ENCODE results near the gene C3AR1. TPM values are rescaled to one million over a fixed set of nuclear protein-coding genes. Genes with fewer than 3 reads are reported as not detected.
A peak's percentile ranks its signal among the peaks of the same experiment; 100 is the strongest.

C3AR1 gene
- total and polyA plus RNA-seq, 2 of the 13 experiments (the other 11 are each of a cell fraction or from before 2014, with no cell fraction given), result not detected

- TF ChIP-seq TBX2 (CRISPR knock-in tag; IDR thresholded peaks at IDR 0.05; ENCODE audit: borderline replicate concordance) (peak; percentile 22; the same call in 1 of the 2 replicates), TARDBP (CRISPR knock-in tag; IDR thresholded peaks at IDR 0.05) (0 out of 2 replicates have a peak, but pooled peaks have one; percentile 11), YEATS4 (CRISPR knock-in tag; IDR thresholded peaks at IDR 0.05; ENCODE audit: borderline replicate concordance) (peak; percentile 81; the same call in 1 of the 2 replicates), HIVEP1 (CRISPR knock-in tag; IDR thresholded peaks at IDR 0.05) (peak; percentile 32; the same call in 1 of the 2 replicates), WIZ (CRISPR knock-in tag; IDR thresholded peaks at IDR 0.05) (0 out of 2 replicates have a peak, but pooled peaks have one; percentile 29), HMGXB4 (CRISPR knock-in tag; IDR thresholded peaks at IDR 0.05; ENCODE audit: borderline replicate concordance in 1 of 2, low read depth in 1 of 2) (peak; percentile 62 to 83), SALL2 (CRISPR knock-in tag; IDR thresholded peaks at IDR 0.05) (0 out of 2 replicates have a peak, but pooled peaks have one; percentile 71), HBP1 (CRISPR knock-in tag; IDR thresholded peaks at IDR 0.05; ENCODE audit: low read depth) (0 out of 2 replicates have a peak, but pooled peaks have one; percentile 59), EP300 (IDR thresholded peaks at IDR 0.05; ENCODE audit: low read depth in 2 of 2, low read length in 2 of 2) (no peak), EP300 (CRISPR knock-in tag; IDR thresholded peaks at IDR 0.05; ENCODE audit: borderline replicate concordance) (no peak), SMAD3 (CRISPR knock-in tag; IDR thresholded peaks at IDR 0.05) (0 out of 2 replicates have a peak, but pooled peaks have one; percentile 16), ZNF652 (CRISPR knock-in tag; IDR thresholded peaks at IDR 0.05; ENCODE audit: borderline replicate concordance, low read depth) (no peak), ZNF136 (CRISPR knock-in tag; IDR thresholded peaks at IDR 0.05; ENCODE audit: low read depth) (no peak), NFKB2 (CRISPR knock-in tag; IDR thresholded peaks at IDR 0.05; ENCODE audit: borderline replicate concordance) (0 out of 2 replicates have a peak, but pooled peaks have one; percentile 52), DZIP1 (CRISPR knock-in tag; IDR thresholded peaks at IDR 0.05) (0 out of 2 replicates have a peak, but pooled peaks have one; percentile 60), ZFP1 (CRISPR knock-in tag; IDR thresholded peaks at IDR 0.05) (no peak), ZNF704 (CRISPR knock-in tag; IDR thresholded peaks at IDR 0.05; ENCODE audit: borderline replicate concordance) (no peak), HNRNPLL (IDR thresholded peaks at IDR 0.05; ENCODE audit: low read depth, low read length, poor library complexity, severe bottlenecking) (no peak), DRAP1 (CRISPR knock-in tag; IDR thresholded peaks at IDR 0.05) (no peak), EHMT2 (IDR thresholded peaks at IDR 0.05; ENCODE audit: borderline replicate concordance, low read depth, low read length) (no peak)
These were observed 33.7 kb downstream of the C3AR1 start, which contains the start of gene FOXJ2 (continued) for GRCh38 chr12:8032242-8033152.

All from HepG2 (cell line).